IPS-18a (cell line): ENCODE data around the gene NXT2.
"Not testable (repeated sequence)": the region's sequence is repeated elsewhere in the genome, so short reads cannot be mapped to it uniquely, and the experiment has no call there.

Experiments
- H3K27ac ChIP-seq: one replicate; pipeline ENCODE4 v1.5.1; 2013; ENCODE audit warnings: low read length
- H3K27me3 ChIP-seq: one replicate; pipeline ENCODE4 v1.6.1; 2013; ENCODE audit warnings: mild to moderate bottlenecking, low read length; ENCODE audit not compliant: control insufficient read depth, insufficient read depth
- H3K36me3 ChIP-seq: one replicate; pipeline ENCODE4 v1.6.1; 2013; ENCODE audit warnings: low read depth, low read length; ENCODE audit not compliant: control insufficient read depth
- H3K4me1 ChIP-seq: one replicate; pipeline ENCODE4 v1.6.1; 2013; ENCODE audit warnings: low read depth, low read length; ENCODE audit not compliant: control insufficient read depth
- H3K4me3 ChIP-seq: one replicate; pipeline ENCODE4 v1.5.1; 2013; ENCODE audit warnings: low read length
- H3K9ac ChIP-seq: one replicate; pipeline ENCODE4 v1.6.1; 2013; ENCODE audit warnings: mild to moderate bottlenecking, low read length, moderate library complexity
- H3K9me3 ChIP-seq: one replicate; pipeline ENCODE4 v1.6.1; 2013; ENCODE audit warnings: low read depth, low read length; ENCODE audit not compliant: control insufficient read depth

NXT2 gene

DNA sequence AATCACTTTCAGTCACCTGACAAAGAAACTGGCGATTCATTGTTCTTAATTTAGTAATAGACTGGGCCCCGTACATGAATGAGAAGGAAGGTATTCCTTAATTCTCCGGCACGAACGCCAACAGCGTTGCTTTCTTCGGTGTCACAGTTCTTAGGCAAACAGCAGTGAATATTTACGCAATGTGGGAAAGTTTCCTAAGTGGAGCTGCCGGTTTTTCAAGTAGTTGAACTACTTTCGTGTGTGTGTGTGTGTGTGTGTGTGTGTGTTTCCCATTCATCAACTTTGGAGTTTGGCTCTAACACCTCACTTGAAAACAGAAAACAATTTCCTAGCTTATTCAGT lies 651 bp downstream of the NXT2 start:
- H3K36me3 ChIP-seq = no peaks in the 10 kb centered on the region
- no peaks in the 10 kb centered on the region for H3K4me1 ChIP-seq
- peak overlapping the region; percentile 57 for H3K27ac ChIP-seq
- H3K9ac ChIP-seq = peak overlapping the region; percentile 75
- H3K4me3 ChIP-seq = peak overlapping the region; percentile 76
- H3K9me3 ChIP-seq = no peaks in the 10 kb centered on the region
- H3K27me3 ChIP-seq = peaks cover 30% of the 10 kb centered on the region

DNA sequence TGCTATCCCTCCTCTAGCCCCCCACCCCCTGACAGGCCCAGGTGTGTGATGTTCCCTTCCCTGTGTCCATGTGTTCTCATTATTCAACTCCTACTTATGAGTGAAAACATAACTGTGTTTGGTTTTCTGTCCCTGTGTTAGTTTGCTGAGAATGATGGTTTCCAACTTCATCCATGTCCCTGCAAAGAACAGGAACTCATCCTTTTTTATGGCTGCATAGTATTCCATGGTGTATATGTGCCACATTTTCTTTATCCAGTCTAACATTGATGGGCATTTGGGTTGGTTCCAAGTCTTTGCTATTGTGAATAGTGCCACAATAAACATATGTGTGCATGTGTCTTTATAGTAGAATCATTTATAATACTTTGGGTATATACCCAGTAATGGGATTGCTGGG lies 2.4 kb downstream of the NXT2 start:
- not testable (repeated sequence) for H3K27ac ChIP-seq, H3K9ac ChIP-seq, H3K4me1 ChIP-seq, H3K4me3 ChIP-seq, H3K9me3 ChIP-seq, H3K36me3 ChIP-seq
- peaks cover 14% of the 10 kb centered on the region for H3K27me3 ChIP-seq

DNA sequence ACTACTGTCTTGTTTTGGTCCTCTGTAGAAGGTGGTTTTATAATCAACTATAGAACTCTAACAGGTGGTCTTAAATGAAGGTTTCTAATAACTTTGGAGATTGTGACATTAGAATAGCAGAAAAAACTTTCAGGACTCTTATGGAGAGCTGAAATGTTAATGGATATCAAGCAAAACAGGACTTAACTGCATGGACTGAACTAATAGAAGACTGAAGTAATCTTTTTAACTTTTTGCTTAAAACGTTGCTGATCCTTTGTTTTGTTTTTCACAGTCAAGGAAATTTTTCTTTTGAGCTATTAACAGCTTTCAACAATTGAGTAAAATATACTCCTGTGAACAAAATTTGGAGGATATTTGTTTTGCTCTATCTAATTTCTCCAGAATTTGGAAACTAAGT lies 17.2 kb downstream of the NXT2 start:
- Histone ChIP-seq H3K36me3 (no peaks in the 10 kb centered on the region), H3K9ac (no peak overlapping the region), H3K4me1 (no peaks in the 10 kb centered on the region), H3K27ac (no peak overlapping the region), H3K27me3 (no peaks in the 10 kb centered on the region), H3K4me3 (no peak overlapping the region), H3K9me3 (peaks cover 4% of the 10 kb centered on the region)

GRCh38 chrX:109576083-109576482 lies 39.4 kb downstream of the NXT2 start:
- not testable (repeated sequence) for H3K9me3 ChIP-seq, H3K27me3 ChIP-seq, H3K9ac ChIP-seq, H3K4me3 ChIP-seq, H3K27ac ChIP-seq, H3K4me1 ChIP-seq, H3K36me3 ChIP-seq

DNA sequence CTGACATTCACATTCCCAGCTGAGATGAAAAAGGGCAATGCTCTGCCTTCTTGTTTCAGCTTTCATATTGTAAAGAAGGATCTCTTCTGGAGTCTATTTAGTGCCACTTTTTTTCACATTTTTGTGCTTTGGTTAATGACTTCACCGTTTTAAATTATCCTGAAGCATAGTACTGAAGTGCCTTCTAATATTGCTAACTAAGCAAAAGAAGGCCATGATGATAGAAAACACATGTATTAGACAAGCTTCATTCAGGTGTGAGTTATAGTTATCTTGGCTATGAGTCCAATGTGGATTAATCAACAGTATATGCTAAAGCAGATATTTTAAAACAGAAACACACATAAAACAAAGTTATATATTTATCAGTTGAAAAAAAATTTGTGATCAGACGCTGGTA lies 40.4 kb downstream of the NXT2 start:
- Histone ChIP-seq H3K4me3 (no peak overlapping the region), H3K4me1 (no peaks in the 10 kb centered on the region), H3K9ac (no peak overlapping the region), H3K36me3 (no peaks in the 10 kb centered on the region), H3K27ac (no peak overlapping the region), H3K9me3 (no peaks in the 10 kb centered on the region), H3K27me3 (no peaks in the 10 kb centered on the region)

DNA sequence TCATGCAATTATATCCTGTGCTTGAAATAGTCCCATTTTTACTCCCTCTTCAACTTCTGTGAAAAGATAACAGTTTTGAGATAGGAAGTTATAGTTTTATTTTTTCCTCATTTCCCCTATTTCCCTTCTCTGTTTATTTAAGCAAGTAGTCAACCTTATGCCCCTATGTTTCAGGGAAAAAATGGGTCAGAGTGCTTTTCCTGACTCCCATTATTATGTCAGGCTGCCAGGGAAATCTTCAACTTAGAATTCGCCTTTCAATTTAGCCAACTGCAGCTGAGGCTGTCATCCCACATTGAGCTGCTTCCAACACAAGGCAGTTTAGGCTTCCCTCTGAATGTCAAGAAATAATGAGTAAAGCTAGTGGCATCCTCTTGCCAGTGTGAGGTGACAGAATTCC lies 42.3 kb downstream of the NXT2 start:
- Histone ChIP-seq H3K36me3 (no peaks in the 10 kb centered on the region), H3K27ac (no peak overlapping the region), H3K9me3 (no peaks in the 10 kb centered on the region), H3K4me3 (no peak overlapping the region), H3K4me1 (no peaks in the 10 kb centered on the region), H3K27me3 (no peaks in the 10 kb centered on the region), H3K9ac (no peak overlapping the region)

DNA sequence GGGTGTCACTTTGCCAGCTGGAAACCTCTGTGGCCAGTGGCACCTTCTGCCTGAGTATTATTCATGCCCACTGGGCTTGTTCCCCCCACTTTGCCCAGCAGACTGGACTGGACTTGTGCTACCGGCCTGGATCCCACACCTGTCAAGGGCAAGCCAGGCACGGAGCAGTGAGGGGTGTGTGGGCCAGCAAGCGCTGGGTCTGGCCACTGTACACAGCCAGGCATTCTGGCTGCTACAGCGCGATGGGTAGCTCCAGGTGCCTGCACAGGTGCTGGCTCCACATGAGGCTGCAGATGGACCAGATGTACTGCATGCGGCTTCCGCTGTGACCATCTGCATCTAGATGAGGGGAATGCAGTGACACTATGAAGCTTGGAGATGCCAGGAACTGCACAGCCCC lies 48.8 kb downstream of the NXT2 start:
- no peaks in the 10 kb centered on the region for H3K36me3 ChIP-seq
- H3K9ac ChIP-seq = no peak overlapping the region
- H3K27ac ChIP-seq = no peak overlapping the region
- H3K27me3 ChIP-seq = no peaks in the 10 kb centered on the region
- no peaks in the 10 kb centered on the region for H3K9me3 ChIP-seq
- no peaks in the 10 kb centered on the region for H3K4me1 ChIP-seq
- no peak overlapping the region for H3K4me3 ChIP-seq

GRCh38 chrX:109590176-109590575 lies 53.5 kb downstream of the NXT2 start:
- H3K27me3 ChIP-seq = no peaks in the 10 kb centered on the region
- H3K36me3 ChIP-seq = no peaks in the 10 kb centered on the region
- no peak overlapping the region for H3K9ac ChIP-seq
- no peak overlapping the region for H3K4me3 ChIP-seq
- H3K4me1 ChIP-seq = no peaks in the 10 kb centered on the region
- no peaks in the 10 kb centered on the region for H3K9me3 ChIP-seq
- no peak overlapping the region for H3K27ac ChIP-seq
